Measurements from ENCODE around the gene HS3ST4. TPM values are rescaled to one million over a fixed set of nuclear protein-coding genes. Genes with fewer than 3 reads are reported as not detected.

Gene HS3ST4
- total RNA-seq, 1 donor from 2014 or later: not detected

GRCh38 chr16:26158142-26158759 lies 466.5 kb downstream of the HS3ST4 start:
- DNase-seq (ENCODE audit: low spot score) (no peak), ATAC-seq (no peak)

GRCh38 chr16:26161461-26162180 lies 469.9 kb downstream of the HS3ST4 start:
- DNase-seq (ENCODE audit: low spot score): no peak
- ATAC-seq: no peak

- ATAC-seq (no peak), DNase-seq (ENCODE audit: low spot score) (no peak)
Measured at GRCh38 chr16:26169473-26169872, 477.7 kb downstream of the HS3ST4 start.

GRCh38 chr16:26175944-26176343 lies 484.2 kb downstream of the HS3ST4 start:
- no peak for DNase-seq (ENCODE audit: low spot score)
- ATAC-seq: no peak

GRCh38 chr16:26177438-26177837 lies 485.7 kb downstream of the HS3ST4 start:
- no peak for DNase-seq (ENCODE audit: low spot score)
- no peak for ATAC-seq

- ATAC-seq (no peak), DNase-seq (ENCODE audit: low spot score) (no peak)
Measured at GRCh38 chr16:26178298-26178697, 486.5 kb downstream of the HS3ST4 start.

GRCh38 chr16:26186091-26186615 lies 494.4 kb downstream of the HS3ST4 start:
- ATAC-seq: no peak
- DNase-seq (ENCODE audit: low spot score): no peak
